Suprapubic skin (tissue), 4 donors: ENCODE results near the gene RBP4.

Experiments used
- EP300 ChIP-seq: sonication (generic); formaldehyde crosslinking; IDR thresholded peaks from one replicate; pipeline ENCODE4 v1.6.1; 2017; ENCODE audit warnings: antibody characterized with exemption
- POLR2A ChIP-seq, 2 donors: fragments of 450-650 bp; IDR thresholded peaks; one replicate each; pipeline ENCODE4 v1.6.1; 2017; ENCODE audit warnings: antibody characterized with exemption in 2 of 2, mild to moderate bottlenecking in 2 of 2, moderate library complexity in 2 of 2
- POLR2AphosphoS5 ChIP-seq, 3 donors: sonication (generic); formaldehyde crosslinking; IDR thresholded peaks; one replicate each; pipeline ENCODE4 v1.6.1; 2017; ENCODE audit warnings: antibody characterized with exemption in 3 of 3
- TF ChIP-seq, protein P1 (sequence below), 2 donors: fragments of 200-600 bp in 1 of 2; fragments of 450-650 bp in 1 of 2; sonication (generic) in 1 of 2; IDR thresholded peaks; one replicate each; pipeline ENCODE4 v1.5.1; 2016 to 2019; ENCODE audit warnings: antibody characterized with exemption in 2 of 2, mild to moderate bottlenecking in 1 of 2, moderate library complexity in 1 of 2

DNA sequence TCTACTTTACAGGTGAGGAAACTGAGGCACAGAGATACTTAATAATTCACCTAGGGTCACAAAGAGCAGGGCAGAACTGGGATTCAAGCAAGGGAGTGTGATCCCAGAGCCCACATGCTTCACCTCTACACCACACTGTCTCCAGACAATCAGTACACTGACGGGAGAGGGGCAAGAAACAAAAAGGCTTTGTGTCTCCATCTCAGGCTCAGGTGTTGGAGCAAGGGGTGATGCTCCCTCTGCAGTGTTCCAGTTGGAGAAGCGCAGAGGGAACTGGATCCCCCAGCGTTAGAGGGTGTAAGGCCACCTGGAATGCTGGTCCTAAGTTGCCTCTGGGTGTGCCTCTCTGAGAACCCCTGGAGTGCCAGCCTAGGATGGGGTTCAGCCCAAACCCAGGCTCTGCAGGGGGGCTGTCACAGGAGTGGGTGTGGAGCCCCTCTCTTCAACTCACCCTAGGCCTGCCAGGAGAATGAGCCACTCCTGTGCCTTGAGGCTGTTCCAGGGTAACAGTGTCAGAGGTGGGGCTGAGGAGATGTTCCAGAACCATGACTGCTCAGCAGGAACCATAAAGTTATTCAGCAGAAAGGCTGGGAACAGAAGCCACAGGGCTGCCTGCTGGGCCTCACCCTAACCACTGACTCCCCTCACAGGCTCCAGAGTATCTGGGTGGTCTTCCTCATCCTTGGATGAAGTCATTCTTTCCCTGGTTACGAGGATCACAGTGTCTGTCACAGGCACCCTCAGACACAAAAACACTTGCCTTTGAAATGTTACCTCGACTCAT lies 5.5 kb downstream of the RBP4 start:
- TF ChIP-seq, protein P1, sequence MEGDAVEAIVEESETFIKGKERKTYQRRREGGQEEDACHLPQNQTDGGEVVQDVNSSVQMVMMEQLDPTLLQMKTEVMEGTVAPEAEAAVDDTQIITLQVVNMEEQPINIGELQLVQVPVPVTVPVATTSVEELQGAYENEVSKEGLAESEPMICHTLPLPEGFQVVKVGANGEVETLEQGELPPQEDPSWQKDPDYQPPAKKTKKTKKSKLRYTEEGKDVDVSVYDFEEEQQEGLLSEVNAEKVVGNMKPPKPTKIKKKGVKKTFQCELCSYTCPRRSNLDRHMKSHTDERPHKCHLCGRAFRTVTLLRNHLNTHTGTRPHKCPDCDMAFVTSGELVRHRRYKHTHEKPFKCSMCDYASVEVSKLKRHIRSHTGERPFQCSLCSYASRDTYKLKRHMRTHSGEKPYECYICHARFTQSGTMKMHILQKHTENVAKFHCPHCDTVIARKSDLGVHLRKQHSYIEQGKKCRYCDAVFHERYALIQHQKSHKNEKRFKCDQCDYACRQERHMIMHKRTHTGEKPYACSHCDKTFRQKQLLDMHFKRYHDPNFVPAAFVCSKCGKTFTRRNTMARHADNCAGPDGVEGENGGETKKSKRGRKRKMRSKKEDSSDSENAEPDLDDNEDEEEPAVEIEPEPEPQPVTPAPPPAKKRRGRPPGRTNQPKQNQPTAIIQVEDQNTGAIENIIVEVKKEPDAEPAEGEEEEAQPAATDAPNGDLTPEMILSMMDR (IDR thresholded peaks at IDR 0.05): no peak
- TF ChIP-seq POLR2AphosphoS5 (IDR thresholded peaks at IDR 0.05) (no peak), POLR2A (IDR thresholded peaks at IDR 0.05) (no peak), EP300 (no peak)
